WI38 (cell line): ENCODE measurements around the gene PPDPF.

Experiments used
- H3K4me3 ChIP-seq: 2 replicates; pipeline ENCODE4 v1.5.1; 2011; ENCODE audit warnings: low read depth, mild to moderate bottlenecking, control low read depth, low read length
- CTCF ChIP-seq: IDR thresholded peaks from 2 replicates; pipeline ENCODE4 v1.5.1; 2012; ENCODE audit warnings: low read depth, mild to moderate bottlenecking, control low read depth, low read length

PPDPF gene

GRCh38 chr20:63488315-63489251 is 32.0 kb upstream of the PPDPF start:
- TF ChIP-seq CTCF: no peak
- H3K4me3 ChIP-seq: no peak overlapping the region

- TF ChIP-seq CTCF: no peak
- H3K4me3 ChIP-seq: no peak overlapping the region
Observed at GRCh38 chr20:63490416-63490815, 30.1 kb upstream of the PPDPF start.

GRCh38 chr20:63491078-63491477 is 29.5 kb upstream of the PPDPF start:
- H3K4me3 ChIP-seq: no peak overlapping the region
- no peak for TF ChIP-seq CTCF

- TF ChIP-seq CTCF: no peak
- no peak overlapping the region for H3K4me3 ChIP-seq
Observed at GRCh38 chr20:63491635-63492230, 28.8 kb upstream of the PPDPF start.

GRCh38 chr20:63492518-63492917 is 28.0 kb upstream of the PPDPF start:
- H3K4me3 ChIP-seq: no peak overlapping the region
- no peak for TF ChIP-seq CTCF

- TF ChIP-seq CTCF: no peak
Observed at GRCh38 chr20:63492982-63493381, 27.6 kb upstream of the PPDPF start.

GRCh38 chr20:63493563-63494020 is 27.0 kb upstream of the PPDPF start:
- H3K4me3 ChIP-seq: no peak overlapping the region
- no peak for TF ChIP-seq CTCF

More at GRCh38 chr20:63492982-63493381, 27.6 kb upstream of the PPDPF start:
- H3K4me3 ChIP-seq: no peak overlapping the region
